HG03280 (cell line): ENCODE data around the gene SLC25A13.
"Not testable (repeated sequence)": the region's sequence is repeated elsewhere in the genome, so short reads cannot be mapped to it uniquely, and the experiment has no call there.

Experiments used
- ATAC-seq: cut with Tn5 transposase; IDR thresholded peaks from one replicate; pipeline ENCODE4 v1.9.1; 2021; ENCODE audit warnings: mild to moderate bottlenecking, moderate library complexity; ENCODE audit not compliant: unreplicated experiment

SLC25A13 gene

DNA sequence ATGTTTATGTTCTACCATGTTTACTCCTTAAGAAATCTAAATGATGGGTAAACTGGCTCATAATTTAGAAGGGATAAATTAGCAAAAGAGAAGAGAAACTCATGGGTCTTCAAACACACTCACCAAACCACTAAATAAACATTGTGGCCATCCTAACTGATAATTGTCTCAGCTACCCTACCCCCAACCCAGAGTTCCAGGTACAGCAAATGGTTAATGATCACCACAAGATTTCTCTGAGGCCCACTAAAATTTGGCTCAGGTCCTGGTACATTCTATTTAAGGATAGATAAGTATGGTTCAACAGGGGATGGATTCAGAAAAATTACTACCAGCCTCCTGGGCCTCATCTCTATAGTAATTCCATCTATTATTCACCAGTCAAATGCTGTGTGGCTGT lies 21.4 kb downstream of the SLC25A13 start:
- ATAC-seq: no peak

DNA sequence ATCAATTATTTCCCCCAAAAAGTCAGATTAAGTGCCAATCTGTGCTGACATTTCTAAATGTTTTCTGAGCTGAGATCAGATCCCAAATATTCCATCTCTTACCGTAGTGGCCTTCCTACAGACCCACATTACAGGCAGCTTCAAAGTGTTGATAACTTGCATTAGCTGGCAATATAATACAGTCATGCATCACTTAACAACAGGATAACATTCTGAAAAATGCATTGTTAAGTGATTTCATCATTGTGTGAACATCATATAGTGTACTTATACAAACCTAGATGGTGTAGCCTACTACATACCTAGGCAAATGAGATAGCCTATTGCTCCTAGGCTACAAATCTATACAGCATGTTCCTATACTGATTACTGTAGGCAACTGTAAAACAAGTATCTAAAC lies 22.4 kb downstream of the SLC25A13 start:
- no peak for ATAC-seq

DNA sequence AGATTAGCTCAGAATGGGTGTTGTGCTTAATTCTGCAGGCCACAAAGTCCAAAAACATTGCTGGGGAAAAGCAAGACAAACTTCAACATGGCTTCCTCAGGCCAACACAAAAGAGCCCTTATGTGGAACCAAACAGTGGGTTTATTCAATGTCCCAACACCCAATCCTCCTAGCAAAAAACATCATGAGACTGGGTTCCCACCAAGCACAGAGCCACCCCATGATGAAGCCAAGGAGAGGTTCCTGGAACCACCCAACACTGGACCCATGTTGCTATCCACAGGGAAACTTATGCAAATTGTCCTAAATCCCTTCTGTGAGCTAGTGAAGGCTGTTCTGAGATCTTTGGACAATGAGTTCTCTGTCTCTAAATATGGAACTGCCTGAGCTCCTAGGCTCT lies 24.0 kb downstream of the SLC25A13 start:
- ATAC-seq: no peak

DNA sequence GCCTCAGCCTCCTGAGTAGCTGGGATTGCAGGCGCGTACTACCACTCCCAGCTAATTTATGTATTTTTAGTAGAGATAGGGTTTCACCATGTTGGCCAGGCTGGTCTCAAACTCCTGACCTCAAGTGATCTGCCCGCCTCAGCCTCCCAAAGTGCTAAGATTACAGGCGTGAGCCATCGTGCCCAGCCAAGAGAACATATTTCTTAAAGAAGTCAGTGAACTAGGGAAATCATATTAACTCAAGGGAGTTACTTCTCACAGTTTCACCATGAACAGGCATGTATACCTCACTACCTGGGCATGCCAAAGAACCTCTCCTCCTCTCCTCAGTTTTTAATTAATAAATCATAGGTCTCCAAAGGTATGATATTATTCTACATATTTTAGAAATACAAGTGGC lies 24.5 kb downstream of the SLC25A13 start:
- not testable (repeated sequence) for ATAC-seq

DNA sequence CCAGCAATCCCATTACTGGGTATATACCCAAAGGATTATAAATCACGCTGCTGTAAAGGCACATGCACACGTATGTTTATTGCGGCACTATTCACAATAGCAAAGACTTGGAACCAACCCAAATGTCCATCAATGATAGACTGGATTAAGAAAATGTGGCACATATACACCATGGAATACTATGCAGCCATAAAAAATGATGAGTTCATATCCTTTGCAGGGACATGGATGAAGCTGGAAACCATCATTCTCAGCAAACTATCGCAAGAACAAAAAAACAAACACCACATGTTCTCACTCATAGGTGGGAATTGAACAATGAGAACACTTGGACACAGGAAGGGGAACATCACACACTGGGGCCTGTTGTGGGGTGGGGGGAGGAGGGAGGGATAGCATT lies 28.0 kb downstream of the SLC25A13 start:
- not testable (repeated sequence) for ATAC-seq

DNA sequence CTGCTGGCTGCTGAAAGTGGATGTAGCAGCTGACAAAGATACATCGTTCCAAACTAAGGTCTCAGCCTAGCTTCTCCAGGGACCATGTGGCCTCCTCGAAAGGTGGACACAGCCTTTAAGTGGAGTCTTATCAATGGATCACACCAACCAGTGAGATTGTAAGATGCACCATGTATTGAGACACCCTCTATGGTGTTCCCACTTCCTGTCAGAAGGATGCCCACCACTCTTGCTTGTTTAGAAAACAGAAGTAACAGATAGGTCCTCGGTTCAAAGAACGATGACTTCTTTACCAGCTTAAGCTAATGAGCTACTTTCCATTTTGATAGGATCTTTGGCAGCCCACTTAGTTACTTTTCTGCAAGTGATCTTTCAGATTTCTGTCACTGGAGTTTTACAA lies 34.3 kb downstream of the SLC25A13 start:
- ATAC-seq: no peak

- ATAC-seq: no peak
Measured at GRCh38 chr7:96287132-96287531, 34.8 kb downstream of the SLC25A13 start.

- peak; percentile 79 for ATAC-seq
Measured at GRCh38 chr7:96285579-96285978, 36.3 kb downstream of the SLC25A13 start.

DNA sequence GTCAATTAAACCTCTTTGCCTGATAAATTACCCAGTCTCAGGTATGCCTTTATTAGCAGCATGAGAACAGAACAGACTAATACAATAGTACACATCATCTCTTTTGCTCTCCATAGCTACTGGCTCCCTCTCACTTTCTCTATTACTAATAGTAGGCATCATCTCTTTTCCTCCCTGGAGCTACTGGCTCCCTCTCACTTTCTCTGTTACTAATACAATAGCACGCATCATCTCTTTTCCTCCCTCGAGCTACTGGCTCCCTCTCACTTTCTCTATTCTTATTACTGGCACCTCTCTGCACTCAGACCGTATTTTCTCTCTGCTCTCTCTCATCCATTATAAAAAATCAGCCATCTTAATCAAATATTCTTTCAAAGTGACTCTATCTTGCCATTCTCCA lies 37.1 kb downstream of the SLC25A13 start:
- ATAC-seq: no peak

DNA sequence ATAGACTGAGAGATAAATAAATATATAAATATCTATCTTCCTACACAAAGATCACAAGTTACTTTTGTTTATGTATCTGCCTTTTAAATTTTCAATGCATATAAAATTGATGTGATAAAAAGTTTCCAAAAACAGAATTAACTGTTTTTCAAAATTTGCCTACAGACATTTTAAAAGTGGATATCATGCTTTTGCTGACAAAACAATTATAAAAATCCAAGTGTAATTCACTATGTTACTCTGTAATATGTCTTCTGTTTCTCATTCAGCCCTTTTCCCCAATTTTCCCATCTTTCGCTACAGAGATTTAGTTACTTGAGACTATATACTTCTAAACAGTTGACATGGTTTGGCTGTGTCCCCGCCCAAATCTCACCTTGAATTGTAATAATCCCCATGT lies 37.7 kb downstream of the SLC25A13 start:
- ATAC-seq: no peak

DNA sequence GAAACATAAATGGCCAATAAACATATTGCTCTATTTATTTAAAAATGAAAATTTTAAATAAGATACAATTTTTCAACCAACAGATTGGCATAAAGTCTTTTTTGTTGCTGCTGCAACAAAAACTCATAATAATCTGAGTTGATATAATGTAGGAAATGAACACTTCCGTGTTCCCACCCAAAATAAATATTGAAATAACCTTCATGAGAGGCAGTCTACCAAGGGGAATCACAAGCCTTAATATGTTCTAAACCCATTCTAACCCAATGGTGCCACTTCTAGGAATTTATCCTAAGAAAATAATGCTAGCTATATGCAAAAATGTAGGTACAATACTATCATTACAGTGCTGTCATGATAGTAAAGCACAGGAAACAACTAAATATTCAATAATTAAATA lies 39.1 kb downstream of the SLC25A13 start:
- ATAC-seq: no peak

DNA sequence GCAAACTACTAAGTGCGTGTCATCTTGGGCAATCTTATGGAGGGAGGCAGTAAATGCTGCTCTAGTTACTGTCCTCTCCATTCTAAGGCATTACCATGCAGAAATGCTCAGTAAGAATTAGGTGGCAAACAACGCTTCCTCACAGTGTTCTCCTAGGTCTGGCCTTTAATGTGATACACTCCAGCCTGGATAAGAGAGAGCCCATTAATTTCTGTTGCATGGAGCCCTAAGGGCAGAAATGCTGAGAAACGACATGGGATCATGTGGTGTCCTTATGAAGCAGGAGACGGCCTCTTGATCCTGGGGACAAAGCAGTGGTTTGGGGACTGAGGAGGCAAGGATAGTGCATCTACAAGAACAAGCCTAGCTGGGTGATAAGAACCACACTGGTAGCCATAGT lies 44.0 kb downstream of the SLC25A13 start:
- no peak for ATAC-seq

DNA sequence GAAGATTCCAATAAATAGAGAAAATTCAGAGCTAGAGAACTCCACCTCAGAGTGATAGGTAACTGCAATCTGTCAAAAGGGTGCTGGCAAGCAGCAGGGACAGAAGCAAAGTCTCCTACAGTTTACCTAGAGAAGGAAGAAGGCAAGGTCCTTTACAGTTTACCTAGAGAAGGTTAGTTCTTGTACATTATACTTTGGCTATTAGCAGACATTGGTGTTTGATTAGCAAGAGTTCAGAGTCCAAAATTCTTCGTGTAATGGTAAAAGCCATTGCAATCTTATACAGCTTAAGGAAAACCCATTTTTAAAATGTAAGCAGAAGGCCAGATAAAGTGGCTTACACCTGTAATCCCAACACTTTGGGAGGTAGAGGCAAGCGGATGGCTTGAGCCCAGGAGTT lies 45.9 kb downstream of the SLC25A13 start:
- no peak for ATAC-seq

DNA sequence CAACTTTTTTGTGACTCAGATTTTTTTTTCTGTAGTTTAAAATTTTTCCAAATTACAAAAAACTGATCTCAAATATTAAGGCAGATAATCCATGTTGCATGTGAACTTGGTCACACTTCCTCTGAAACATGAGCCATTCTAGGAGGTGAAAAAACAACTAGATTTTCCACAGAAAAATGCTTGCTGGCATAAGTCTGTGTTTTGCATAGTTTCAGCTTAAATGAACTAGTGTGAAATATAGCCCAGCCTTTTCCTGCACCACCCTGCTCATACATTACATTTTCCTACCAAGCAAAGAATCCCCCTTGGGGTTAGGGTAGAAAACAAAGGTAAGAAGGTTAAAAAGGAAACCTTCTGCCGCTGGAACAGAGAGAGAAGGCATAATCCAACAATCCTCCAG lies 48.2 kb downstream of the SLC25A13 start:
- no peak for ATAC-seq

GRCh38 chr7:96269246-96269994 lies 52.5 kb downstream of the SLC25A13 start:
- ATAC-seq: no peak

DNA sequence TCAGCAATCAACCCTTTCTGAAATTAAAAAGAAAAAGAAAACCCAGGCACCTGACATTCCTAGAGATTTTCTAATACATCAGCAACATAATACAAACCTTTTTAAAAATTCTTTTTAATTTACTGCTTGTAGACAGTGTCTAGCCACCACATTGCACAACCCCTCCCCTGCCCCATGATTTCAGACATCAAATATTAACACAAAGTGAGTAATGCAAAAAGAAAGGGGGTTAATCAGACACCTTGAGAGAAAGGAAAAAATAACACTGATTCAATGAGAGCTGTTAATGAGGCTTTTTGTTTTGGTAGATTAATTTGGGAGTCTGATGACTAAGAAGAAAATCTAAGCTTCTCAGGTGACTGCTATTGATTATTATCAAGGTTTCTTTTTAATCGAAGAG lies 55.3 kb downstream of the SLC25A13 start:
- ATAC-seq: no peak

DNA sequence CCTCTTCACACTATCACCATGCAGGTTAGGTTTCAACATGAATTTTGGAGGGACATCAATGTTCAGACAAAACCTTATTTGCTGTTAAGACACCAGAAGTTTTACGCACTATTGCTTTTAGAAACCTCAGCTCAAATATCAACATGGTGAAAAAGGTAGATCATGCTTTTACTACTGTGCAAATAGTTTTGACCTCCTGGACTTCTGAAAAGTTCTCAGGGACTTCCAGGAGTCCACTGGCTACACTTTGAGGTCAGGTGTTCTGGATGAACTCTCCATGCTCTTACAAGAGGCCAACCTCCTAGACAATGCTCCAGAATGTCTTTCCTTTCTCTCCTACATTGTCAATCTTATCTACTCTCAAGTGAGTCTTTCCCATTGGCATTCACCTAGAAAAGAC lies 55.9 kb downstream of the SLC25A13 start:
- ATAC-seq: no peak

- no peak for ATAC-seq
Measured at GRCh38 chr7:96253964-96254363, 67.9 kb downstream of the SLC25A13 start.

DNA sequence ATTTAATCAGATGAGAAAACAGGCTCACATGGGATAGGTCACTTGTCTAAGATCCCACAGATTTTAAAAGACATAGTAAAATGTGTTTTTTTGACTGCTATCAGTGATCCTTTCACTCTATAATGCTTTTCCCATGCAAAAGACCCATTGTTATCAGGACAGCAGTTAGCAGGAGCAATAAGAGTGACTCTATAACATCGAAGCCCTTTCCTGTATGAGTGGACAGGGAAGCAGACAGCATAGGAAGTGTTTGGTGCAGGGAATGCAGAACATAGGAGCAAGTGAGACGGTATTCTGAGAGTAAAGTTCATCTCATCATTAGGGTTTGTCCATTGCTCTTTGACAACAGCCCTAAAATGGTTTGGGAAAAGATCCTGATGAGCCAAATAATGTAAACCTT lies 68.5 kb downstream of the SLC25A13 start:
- no peak for ATAC-seq

DNA sequence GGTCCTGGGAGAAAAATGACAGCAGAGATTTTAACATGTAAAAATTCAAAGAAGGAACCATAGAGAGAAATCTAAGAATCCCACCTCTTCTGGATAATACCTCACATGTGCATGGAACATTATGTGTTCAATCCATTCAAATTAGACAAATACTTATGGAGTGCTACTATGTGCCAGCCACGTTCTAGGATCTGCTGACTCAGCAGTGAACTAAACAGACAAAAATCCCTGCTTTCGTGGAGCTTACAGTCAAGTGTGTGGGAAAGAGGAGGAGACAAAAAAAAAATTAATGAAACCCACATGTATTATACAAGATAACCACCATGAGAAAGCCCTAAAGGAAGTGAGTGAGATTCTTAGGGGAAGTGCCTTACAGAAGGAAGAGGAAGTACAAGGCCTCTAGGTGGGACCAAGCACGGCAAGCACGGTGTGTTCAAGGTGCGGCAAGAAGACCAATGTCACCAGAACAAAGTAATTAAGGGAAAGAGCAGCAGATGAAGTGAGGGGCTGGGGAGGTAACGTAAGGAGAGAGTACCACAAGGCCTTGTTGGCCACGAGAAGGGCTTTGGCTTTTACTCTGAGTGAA lies 71.0 kb downstream of the SLC25A13 start:
- no peak for ATAC-seq

- ATAC-seq: no peak
Measured at GRCh38 chr7:96248405-96248804, 73.5 kb downstream of the SLC25A13 start.

- no peak for ATAC-seq
Measured at GRCh38 chr7:96246919-96247318, 75.0 kb downstream of the SLC25A13 start.

DNA sequence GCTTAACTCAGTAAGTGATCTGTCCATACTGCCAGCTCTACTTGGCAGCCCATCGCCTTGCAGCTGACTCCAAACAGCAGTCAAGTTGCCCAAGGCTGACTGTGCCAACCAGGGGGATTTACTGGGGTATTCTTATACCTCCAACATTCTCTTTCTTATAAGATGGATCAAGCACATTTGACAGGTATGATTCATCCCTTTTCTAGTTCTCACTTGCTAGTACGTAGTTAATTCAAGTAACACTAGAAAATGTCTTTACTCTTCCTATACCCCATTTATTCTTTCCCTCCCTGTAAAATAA lies 77.0 kb downstream of the SLC25A13 start:
- no peak for ATAC-seq
